Nephron (organoid): ENCODE data around the gene CCNG2.

ENCODE experiments used
- H3K27ac Mint-ChIP-seq, 3 experiments: 2 replicates each; pipeline ENCODE4 v1.8.0; 2020; ENCODE audit warnings: mixed read lengths in 3 of 3, mild to moderate bottlenecking in 2 of 3, moderate library complexity in 1 of 3
- H3K27me3 Mint-ChIP-seq: 2 replicates; pipeline ENCODE4 v1.8.0; 2021; ENCODE audit warnings: low read depth, mild to moderate bottlenecking, moderate library complexity, mixed read lengths
- H3K36me3 Mint-ChIP-seq: 2 replicates; pipeline ENCODE4 v1.8.0; 2020; ENCODE audit warnings: low read depth, mixed read lengths
- H3K4me1 Mint-ChIP-seq: 2 replicates; pipeline ENCODE4 v1.8.0; 2020; ENCODE audit warnings: mixed read lengths
- H3K4me3 Mint-ChIP-seq, 3 experiments: 2 replicates each; pipeline ENCODE4 v1.8.0; 2020; ENCODE audit warnings: mild to moderate bottlenecking in 3 of 3, mixed read lengths in 3 of 3, moderate library complexity in 2 of 3
- H3K9me3 Mint-ChIP-seq: 2 replicates; pipeline ENCODE4 v1.8.0; 2020; ENCODE audit warnings: mixed read lengths
- TF ChIP-seq, protein P1 (sequence below), 3 experiments: fragments of 200-600 bp; sonication (generic); IDR thresholded peaks; one replicate each; pipeline ENCODE4 v1.5.0; 2021; ENCODE audit warnings: antibody characterized with exemption in 3 of 3; ENCODE audit not compliant: unreplicated experiment in 3 of 3

The CCNG2 gene

DNA sequence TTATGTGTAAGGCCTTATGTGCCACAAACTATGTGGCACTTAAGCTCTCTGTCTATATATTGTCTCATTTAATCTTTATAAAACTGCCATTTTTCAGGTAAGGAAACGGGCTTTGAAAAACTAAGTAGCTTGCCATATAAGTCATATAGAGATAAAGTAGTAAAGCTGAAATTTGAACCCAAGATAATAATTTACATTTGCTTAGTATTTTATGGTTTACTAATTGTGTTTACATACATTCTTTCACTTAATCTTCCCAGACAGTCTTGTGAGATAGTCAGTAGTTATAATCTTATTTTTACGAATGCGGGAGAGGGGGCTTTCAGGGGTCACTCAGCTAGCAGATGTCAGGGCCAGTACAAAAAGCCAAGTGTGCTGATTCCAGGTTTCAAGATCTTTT lies 13.9 kb upstream of the CCNG2 start:
- Mint-ChIP-seq H3K36me3 (no peaks in the 10 kb centered on the region), H3K27me3 (no peaks in the 10 kb centered on the region), H3K9me3 (no peaks in the 10 kb centered on the region), H3K27ac (peak overlapping the region; percentile 9 to 56 (median 30)), H3K4me1 (peaks cover 34% of the 10 kb centered on the region), H3K4me3 (no peak overlapping the region)
- TF ChIP-seq, protein P1, sequence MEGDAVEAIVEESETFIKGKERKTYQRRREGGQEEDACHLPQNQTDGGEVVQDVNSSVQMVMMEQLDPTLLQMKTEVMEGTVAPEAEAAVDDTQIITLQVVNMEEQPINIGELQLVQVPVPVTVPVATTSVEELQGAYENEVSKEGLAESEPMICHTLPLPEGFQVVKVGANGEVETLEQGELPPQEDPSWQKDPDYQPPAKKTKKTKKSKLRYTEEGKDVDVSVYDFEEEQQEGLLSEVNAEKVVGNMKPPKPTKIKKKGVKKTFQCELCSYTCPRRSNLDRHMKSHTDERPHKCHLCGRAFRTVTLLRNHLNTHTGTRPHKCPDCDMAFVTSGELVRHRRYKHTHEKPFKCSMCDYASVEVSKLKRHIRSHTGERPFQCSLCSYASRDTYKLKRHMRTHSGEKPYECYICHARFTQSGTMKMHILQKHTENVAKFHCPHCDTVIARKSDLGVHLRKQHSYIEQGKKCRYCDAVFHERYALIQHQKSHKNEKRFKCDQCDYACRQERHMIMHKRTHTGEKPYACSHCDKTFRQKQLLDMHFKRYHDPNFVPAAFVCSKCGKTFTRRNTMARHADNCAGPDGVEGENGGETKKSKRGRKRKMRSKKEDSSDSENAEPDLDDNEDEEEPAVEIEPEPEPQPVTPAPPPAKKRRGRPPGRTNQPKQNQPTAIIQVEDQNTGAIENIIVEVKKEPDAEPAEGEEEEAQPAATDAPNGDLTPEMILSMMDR (IDR thresholded peaks at IDR 0.05; ENCODE audit: unreplicated experiment in 3 of 3): no peak

DNA sequence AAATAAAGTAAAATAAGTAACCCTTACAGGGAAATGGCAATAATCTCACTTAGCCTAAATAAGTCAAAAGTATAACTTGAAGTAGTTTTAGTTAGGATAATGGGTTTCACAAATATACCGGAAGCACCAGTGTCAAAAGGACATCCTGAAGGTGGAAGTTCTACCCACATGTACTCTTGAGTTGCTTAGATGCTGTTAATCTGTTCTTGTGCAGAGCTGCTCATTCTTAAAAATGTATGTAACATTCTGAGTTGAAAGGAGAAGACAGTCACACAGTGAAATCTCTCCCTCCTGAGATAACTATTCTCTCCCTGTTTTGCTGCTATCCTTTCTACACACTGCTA lies 11.2 kb upstream of the CCNG2 start:
- Mint-ChIP-seq H3K9me3 (no peaks in the 10 kb centered on the region), H3K27ac (peak overlapping the region; percentile 52 to 83 (median 75)), H3K27me3 (no peaks in the 10 kb centered on the region), H3K36me3 (no peaks in the 10 kb centered on the region), H3K4me3 (no peak overlapping the region), H3K4me1 (peaks cover 34% of the 10 kb centered on the region)
- TF ChIP-seq, protein P1 (IDR thresholded peaks at IDR 0.05; ENCODE audit: unreplicated experiment in 3 of 3): no peak

DNA sequence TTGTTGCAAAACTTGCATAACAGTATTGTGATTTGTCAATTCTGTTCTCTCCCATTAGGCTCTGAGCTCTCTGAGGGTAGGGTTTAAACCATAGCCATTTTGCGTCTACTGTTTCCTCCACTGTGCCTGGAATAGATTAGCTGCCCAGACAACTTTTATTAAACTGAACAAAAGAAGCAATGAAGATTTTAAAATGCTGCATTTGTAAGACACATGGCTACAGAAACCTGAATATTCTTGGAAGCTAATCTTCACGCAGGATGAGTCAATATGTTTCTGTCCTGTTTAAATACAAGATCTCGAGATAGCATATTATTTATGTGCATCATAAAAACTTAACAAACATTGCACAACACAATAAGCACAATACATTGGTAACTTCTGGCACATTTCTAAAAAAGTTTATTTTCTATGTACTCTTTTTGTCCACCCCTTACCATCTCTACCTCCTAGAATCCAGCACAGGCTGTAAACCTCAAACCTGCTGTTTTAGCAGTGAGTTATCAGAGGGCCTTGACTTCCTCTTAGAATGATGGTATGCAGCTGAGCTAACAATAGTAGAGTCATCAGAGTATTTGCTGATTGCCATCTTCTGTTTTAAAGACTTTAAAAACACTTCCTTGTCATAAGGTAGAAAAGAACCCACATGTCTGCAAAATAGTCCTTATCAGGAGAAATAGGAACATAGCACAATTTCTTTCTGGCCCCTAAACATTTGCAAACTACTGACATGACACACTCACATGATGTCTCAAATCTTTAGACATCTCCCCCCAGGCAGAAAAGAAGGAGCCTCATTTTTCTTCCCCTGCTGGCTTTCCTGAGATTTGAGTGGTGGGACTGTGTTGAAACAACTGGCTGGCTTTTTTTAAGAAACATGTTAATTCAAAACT lies 10.6 kb upstream of the CCNG2 start:
- no peaks in the 10 kb centered on the region for H3K27me3 Mint-ChIP-seq
- peak overlapping the region; percentile 52 to 83 (median 75) for H3K27ac Mint-ChIP-seq
- TF ChIP-seq, protein P1 (IDR thresholded peaks at IDR 0.05; ENCODE audit: unreplicated experiment in 3 of 3): no peak
- H3K4me1 Mint-ChIP-seq: peaks cover 34% of the 10 kb centered on the region
- H3K4me3 Mint-ChIP-seq: no peak overlapping the region
- no peaks in the 10 kb centered on the region for H3K9me3 Mint-ChIP-seq
- no peaks in the 10 kb centered on the region for H3K36me3 Mint-ChIP-seq

DNA sequence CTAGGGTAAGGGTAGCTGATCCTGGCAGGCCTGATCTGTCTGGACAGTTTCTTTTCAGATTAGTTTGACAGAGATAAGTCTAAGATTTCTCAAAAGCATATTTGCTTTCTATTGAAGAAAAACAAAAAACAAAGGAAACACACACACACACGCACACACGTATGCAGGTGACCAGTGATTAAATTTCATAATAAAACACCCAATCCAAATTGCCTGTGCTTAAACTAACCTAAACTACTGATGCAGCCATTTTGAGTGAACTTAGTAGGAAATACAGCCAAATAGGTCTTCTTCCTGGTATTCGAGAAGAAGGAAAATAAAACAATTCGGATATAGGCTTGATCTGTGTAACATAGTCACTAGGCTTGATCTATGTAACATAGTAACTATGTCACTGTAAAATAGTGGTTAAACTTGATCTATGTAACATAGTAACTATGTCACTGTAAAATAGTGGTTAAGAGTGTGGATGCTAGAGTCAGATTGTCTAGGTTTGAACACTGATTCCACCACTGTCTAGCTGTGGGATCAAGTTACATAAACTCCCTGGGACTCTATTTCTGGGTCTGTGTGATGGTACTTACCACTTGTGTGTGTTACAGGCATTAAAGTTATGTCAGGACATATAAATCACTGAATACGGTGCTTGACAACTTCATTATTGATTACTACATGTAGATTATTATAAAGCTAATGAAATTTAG lies 9.8 kb upstream of the CCNG2 start:
- Mint-ChIP-seq H3K4me1 (peaks cover 32% of the 10 kb centered on the region), H3K27me3 (no peaks in the 10 kb centered on the region), H3K27ac (peak overlapping the region; percentile 52 to 83 (median 75)), H3K4me3 (no peak overlapping the region), H3K36me3 (no peaks in the 10 kb centered on the region), H3K9me3 (no peaks in the 10 kb centered on the region)
- TF ChIP-seq, protein P1 (IDR thresholded peaks at IDR 0.05; ENCODE audit: unreplicated experiment in 3 of 3): no peak

DNA sequence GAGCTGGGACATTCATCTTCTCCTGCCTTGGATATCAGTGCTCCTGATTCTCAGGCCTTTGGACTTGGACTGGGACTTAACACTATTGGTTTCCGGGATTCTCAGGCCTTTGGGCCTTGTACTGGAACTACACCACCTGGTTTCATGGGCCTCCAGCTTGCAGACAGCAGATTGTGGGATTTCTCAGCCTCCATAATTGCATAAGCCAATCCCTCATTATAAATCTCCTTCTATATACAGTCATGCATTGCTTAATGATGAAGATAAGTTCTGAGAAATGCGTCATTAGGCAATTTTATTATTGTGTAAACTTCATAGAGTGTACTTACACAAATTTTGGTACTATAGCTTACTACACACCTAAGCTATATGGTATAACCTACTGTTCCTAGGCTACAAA lies 8.9 kb upstream of the CCNG2 start:
- H3K27ac Mint-ChIP-seq: no peak overlapping the region
- H3K27me3 Mint-ChIP-seq: no peaks in the 10 kb centered on the region
- no peak overlapping the region for H3K4me3 Mint-ChIP-seq
- TF ChIP-seq, protein P1 (IDR thresholded peaks at IDR 0.05; ENCODE audit: unreplicated experiment in 3 of 3): no peak
- peaks cover 30% of the 10 kb centered on the region for H3K4me1 Mint-ChIP-seq
- H3K9me3 Mint-ChIP-seq: no peaks in the 10 kb centered on the region
- H3K36me3 Mint-ChIP-seq: no peaks in the 10 kb centered on the region
